CD4-positive, alpha-beta T cell (primary cell): ENCODE data around the gene EPGN. TPM values are rescaled to one million over a fixed set of nuclear protein-coding genes. Genes with fewer than 3 reads are reported as not detected.
"Not testable (repeated sequence)": the region's sequence is repeated elsewhere in the genome, so short reads cannot be mapped to it uniquely, and the experiment has no call there.

Experiments used
- ATAC-seq: fragments of 200-7000 bp; cut with Tn5 transposase; one replicate; pipeline ENCODE4 v1.10.0; 2022; ENCODE audit warnings: mild to moderate bottlenecking; ENCODE audit not compliant: poor library complexity
- CTCF ChIA-PET: fragments of 350-600 bp; sonication (Branson Sonifier 250); formaldehyde crosslinking; loops from one replicate; lab custom pipeline; 2021; ENCODE audit warnings: antibody characterized with exemption, inconsistent platforms; lab: Charles Lee
- POLR2A ChIA-PET: fragments of 350-600 bp; sonication (Branson Sonifier 250); formaldehyde crosslinking; loops from one replicate; lab custom pipeline; 2021; ENCODE audit warnings: antibody characterized with exemption, inconsistent platforms; lab: Charles Lee
- DNase-seq, 14 experiments: peaks; one replicate each; pipeline ENCODE4 v3.0.0-alpha.2; 2013 to 2020; ENCODE audit warnings: mixed read lengths in 2 of 14
- H3K27ac ChIP-seq, 2 donors: one replicate each; pipeline versions ENCODE4 v1.5.1 to v1.7.0; 2013; ENCODE audit warnings: low read length in 2 of 2, low read depth in 1 of 2, mild to moderate bottlenecking in 1 of 2
- H3K27me3 ChIP-seq, 2 experiments: 1 replicate in 1 of 2; 2 replicates in 1 of 2; pipeline versions ENCODE4 v1.6.1 to v1.7.0; 2013; ENCODE audit warnings: low read length in 2 of 2, control low read depth in 1 of 2, mild to moderate bottlenecking in 1 of 2, moderate library complexity in 1 of 2; ENCODE audit not compliant: insufficient read depth in 2 of 2, control insufficient read depth in 1 of 2
- H3K36me3 ChIP-seq: one replicate; pipeline ENCODE4 v1.6.1; 2013; ENCODE audit warnings: low read length, control low read depth; ENCODE audit not compliant: insufficient read depth
- H3K4me1 ChIP-seq: one replicate; pipeline ENCODE4 v1.6.1; 2013; ENCODE audit warnings: low read length, control low read depth; ENCODE audit not compliant: insufficient read depth
- H3K4me3 ChIP-seq: one replicate; pipeline ENCODE4 v1.5.1; 2013; ENCODE audit warnings: mild to moderate bottlenecking, low read length, moderate library complexity
- H3K9me3 ChIP-seq, 2 experiments: 1 replicate in 1 of 2; 2 replicates in 1 of 2; pipeline versions ENCODE4 v1.6.1 to v1.7.0; 2013; ENCODE audit warnings: low read length in 2 of 2, mild to moderate bottlenecking in 2 of 2, control low read depth in 1 of 2, moderate library complexity in 1 of 2; ENCODE audit not compliant: control insufficient read depth in 1 of 2, insufficient read depth in 1 of 2
- H3K27ac Mint-ChIP-seq: one replicate; pipeline ENCODE4 v1.8.0; 2020; ENCODE audit warnings: mixed read lengths
- H3K27me3 Mint-ChIP-seq: one replicate; pipeline ENCODE4 v1.8.0; 2021; ENCODE audit warnings: mixed read lengths
- H3K36me3 Mint-ChIP-seq: one replicate; pipeline ENCODE4 v1.8.0; 2021; ENCODE audit warnings: low read depth, mixed read lengths
- H3K4me1 Mint-ChIP-seq: one replicate; pipeline ENCODE4 v1.8.0; 2021; ENCODE audit warnings: low read depth, mixed read lengths
- H3K4me3 Mint-ChIP-seq: one replicate; pipeline ENCODE4 v1.8.0; 2020; ENCODE audit warnings: mild to moderate bottlenecking, mixed read lengths
- H3K9me3 Mint-ChIP-seq: one replicate; pipeline ENCODE4 v1.8.0; 2020; ENCODE audit warnings: mixed read lengths
- intact Hi-C, 2 experiments: fragments of 100-400 bp; cut with DNase I in 1 of 2; cut with micrococcal nuclease in 1 of 2; formaldehyde crosslinking; loops; one replicate each; pipeline versions ENCODE4 v1.15.1 to v1.9.0; 2023 to 2025; cut with DNase I, micrococcal nuclease
- total RNA-seq, 174 experiments: library from RNA in 2 of 174; stranded (reverse) in 2 of 174; gene quantifications; one replicate each; pipeline ENCODE4 v1.2.3 and lab custom pipeline; 2021 to 2026
- TF ChIP-seq, protein P1 (sequence below): fragments of 200-600 bp; IDR thresholded peaks from one replicate; pipeline ENCODE4 v1.8.0; 2022; ENCODE audit warnings: antibody characterized with exemption, mild to moderate bottlenecking

EPGN gene
- total RNA-seq, 2 experiments from 2014 or later, result 3.7 to 5.9 TPM

DNA sequence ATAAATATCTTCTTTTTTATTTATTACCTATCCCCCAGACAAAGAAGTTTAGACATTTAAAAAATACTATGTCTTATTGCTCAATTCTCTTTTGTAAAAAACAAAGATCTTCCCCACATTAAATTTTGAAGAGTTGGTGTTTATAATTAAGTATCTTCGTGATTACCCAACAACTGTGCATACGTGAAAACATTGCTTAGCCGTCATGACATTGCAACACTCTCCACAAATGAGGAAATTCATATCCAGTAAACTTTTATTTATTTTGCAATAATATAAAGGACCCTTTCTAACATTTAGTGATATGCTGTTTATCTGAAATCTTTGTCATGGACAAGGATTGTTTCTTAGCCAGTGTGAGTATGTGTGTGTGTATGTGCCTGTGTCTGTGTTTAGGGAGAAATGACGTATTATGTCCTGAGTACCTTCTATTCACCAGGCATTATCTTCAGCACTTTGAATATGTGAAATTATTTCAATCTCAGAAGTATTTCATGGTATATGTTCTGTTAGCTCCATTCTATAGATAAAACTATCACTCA, 30.6 kb downstream of the EPGN start:
- H3K27ac ChIP-seq, result no peak overlapping the region
- H3K27ac Mint-ChIP-seq, result no peak overlapping the region
- peaks cover 17% of the 10 kb centered on the region for H3K27me3 Mint-ChIP-seq

DNA sequence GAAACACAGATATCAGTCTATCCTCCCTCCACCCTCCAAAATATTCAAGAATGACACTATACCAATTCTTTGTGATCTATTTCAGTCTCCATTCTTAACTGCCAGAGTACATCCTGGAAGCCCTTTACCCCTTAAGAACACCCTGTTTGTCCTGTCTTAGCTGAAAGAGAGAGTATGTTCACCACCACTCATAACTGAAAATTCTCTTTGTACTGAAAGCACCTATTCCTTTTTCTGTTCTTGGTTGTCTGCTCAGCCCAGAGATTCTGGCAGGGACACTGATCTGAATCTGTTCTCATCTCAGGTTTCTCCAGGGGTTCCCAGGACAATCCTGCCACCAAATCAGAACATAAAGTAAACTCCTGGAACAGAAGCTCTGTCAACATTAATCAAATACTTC, 31.2 kb downstream of the EPGN start:
- Mint-ChIP-seq H3K36me3 (no peaks in the 10 kb centered on the region), H3K4me3 (no peak overlapping the region), H3K27me3 (peaks cover 17% of the 10 kb centered on the region), H3K9me3 (peaks cover 9% of the 10 kb centered on the region), H3K4me1 (no peaks in the 10 kb centered on the region), H3K27ac (no peak overlapping the region)
- intact Hi-C loops, result no loop called here
- Histone ChIP-seq H3K27ac (no peak overlapping the region), H3K36me3 (no peaks in the 10 kb centered on the region), H3K4me1 (no peaks in the 10 kb centered on the region), H3K4me3 (no peak overlapping the region), H3K27me3 (no peaks in the 10 kb centered on the region), H3K9me3 (peaks cover 9 to 11% of the 10 kb centered on the region in 2 experiments)
- ChIA-PET POLR2A (no interaction called here), CTCF (no interaction called here)
- DNase-seq (no peak), ATAC-seq (no peak)
- TF ChIP-seq, protein P1, sequence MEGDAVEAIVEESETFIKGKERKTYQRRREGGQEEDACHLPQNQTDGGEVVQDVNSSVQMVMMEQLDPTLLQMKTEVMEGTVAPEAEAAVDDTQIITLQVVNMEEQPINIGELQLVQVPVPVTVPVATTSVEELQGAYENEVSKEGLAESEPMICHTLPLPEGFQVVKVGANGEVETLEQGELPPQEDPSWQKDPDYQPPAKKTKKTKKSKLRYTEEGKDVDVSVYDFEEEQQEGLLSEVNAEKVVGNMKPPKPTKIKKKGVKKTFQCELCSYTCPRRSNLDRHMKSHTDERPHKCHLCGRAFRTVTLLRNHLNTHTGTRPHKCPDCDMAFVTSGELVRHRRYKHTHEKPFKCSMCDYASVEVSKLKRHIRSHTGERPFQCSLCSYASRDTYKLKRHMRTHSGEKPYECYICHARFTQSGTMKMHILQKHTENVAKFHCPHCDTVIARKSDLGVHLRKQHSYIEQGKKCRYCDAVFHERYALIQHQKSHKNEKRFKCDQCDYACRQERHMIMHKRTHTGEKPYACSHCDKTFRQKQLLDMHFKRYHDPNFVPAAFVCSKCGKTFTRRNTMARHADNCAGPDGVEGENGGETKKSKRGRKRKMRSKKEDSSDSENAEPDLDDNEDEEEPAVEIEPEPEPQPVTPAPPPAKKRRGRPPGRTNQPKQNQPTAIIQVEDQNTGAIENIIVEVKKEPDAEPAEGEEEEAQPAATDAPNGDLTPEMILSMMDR, result no peak

More for the DNA sequence above, 30.6 kb downstream of the EPGN start:
- Mint-ChIP-seq H3K4me3 (no peak overlapping the region), H3K36me3 (no peaks in the 10 kb centered on the region), H3K4me1 (no peaks in the 10 kb centered on the region), H3K9me3 (peaks cover 8% of the 10 kb centered on the region)
- H3K36me3 ChIP-seq, result no peaks in the 10 kb centered on the region
- H3K4me3 ChIP-seq, result no peak overlapping the region
- H3K4me1 ChIP-seq, result no peaks in the 10 kb centered on the region
- ChIA-PET CTCF (no interaction called here), POLR2A (no interaction called here)
- TF ChIP-seq, protein P1, result no peak
- ATAC-seq (no peak), DNase-seq (peak in 3 of 14 experiments; percentile 16 to 60 (median 46))
- peaks cover 4 to 7% of the 10 kb centered on the region in 2 experiments for H3K9me3 ChIP-seq
- intact Hi-C loops, result no loop called here
- H3K27me3 ChIP-seq, result no peaks in the 10 kb centered on the region

DNA sequence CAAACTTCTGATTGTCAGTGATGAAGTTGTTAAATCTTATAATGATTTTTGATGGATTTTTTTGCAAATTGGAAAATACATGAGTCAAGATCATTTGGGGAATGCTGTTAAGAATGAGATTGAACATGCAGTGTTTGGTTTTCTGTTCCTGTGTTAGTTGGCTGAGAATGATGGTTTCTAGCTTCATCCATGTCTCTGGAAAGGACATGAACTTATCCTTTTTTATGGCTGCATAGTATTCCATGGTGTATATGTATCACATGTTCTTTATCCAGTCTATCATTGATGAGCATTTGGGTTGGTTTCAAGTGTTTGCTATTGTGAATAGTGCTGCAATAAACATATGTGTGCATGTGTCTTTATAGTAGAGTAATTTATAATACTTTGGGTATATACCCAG, 32.2 kb downstream of the EPGN start:
- H3K4me1 Mint-ChIP-seq, H3K4me3 ChIP-seq, POLR2A ChIA-PET, H3K36me3 Mint-ChIP-seq, H3K27me3 ChIP-seq, H3K4me1 ChIP-seq, H3K27ac ChIP-seq, H3K27ac Mint-ChIP-seq, DNase-seq, intact Hi-C loops, H3K4me3 Mint-ChIP-seq, ATAC-seq, H3K36me3 ChIP-seq: not testable (repeated sequence)
- peaks cover 13% of the 10 kb centered on the region in 2 experiments for H3K9me3 ChIP-seq
- CTCF ChIA-PET, result interaction anchor here (1.6 kb wide), 1 partner anchor 22 kb away, joined by 3 read pairs; no protein-coding TSS in a partner anchor
- H3K9me3 Mint-ChIP-seq, result peaks cover 10% of the 10 kb centered on the region
- peaks cover 20% of the 10 kb centered on the region for H3K27me3 Mint-ChIP-seq

DNA sequence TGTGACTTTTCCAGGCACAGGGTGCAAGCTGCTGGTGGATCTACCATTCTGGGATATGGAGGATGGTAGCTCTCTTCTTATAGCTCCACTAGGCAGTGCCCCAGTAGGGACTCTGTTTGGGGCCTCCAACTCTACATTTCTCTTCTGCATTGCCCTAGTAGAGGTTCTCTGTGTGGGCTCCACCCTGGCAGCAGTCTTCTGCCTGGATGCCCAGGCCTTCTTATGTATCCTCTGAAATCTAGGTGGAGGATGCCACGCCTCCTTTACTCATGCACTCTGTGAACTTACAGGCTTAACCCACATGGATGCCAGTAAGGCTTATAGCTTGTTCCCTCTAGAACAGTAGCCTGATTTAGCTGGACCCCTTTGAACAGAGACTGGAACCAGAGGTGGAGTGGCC, 35.8 kb downstream of the EPGN start:
- ChIA-PET CTCF (no interaction called here), POLR2A (no interaction called here)
- Mint-ChIP-seq H3K4me1 (no peaks in the 10 kb centered on the region), H3K27me3 (peaks cover 28% of the 10 kb centered on the region), H3K36me3 (no peaks in the 10 kb centered on the region), H3K27ac (no peak overlapping the region), H3K9me3 (peaks cover 10% of the 10 kb centered on the region), H3K4me3 (no peak overlapping the region)
- Histone ChIP-seq H3K27ac (no peak overlapping the region), H3K4me1 (no peaks in the 10 kb centered on the region), H3K4me3 (no peak overlapping the region), H3K27me3 (peaks cover 0 to 4% of the 10 kb centered on the region in 2 experiments), H3K36me3 (no peaks in the 10 kb centered on the region), H3K9me3 (peaks cover 13% of the 10 kb centered on the region in 2 experiments)
- no peak for DNase-seq
- no peak for ATAC-seq
- TF ChIP-seq, protein P1, result no peak
- intact Hi-C loops, result no loop called here
